Smooth muscle cell (in vitro differentiated cells): ENCODE results near the gene HDAC9. TPM values are rescaled to one million over a fixed set of nuclear protein-coding genes. Genes with fewer than 3 reads are reported as not detected.

Experiments used
- DNase-seq: peaks from one replicate; lab custom pipeline; 2025; ENCODE audit not compliant: unreplicated experiment; lab: John Stamatoyannopoulos, UW
- H2AFZ ChIP-seq: fragments of 200-600 bp; sonication (generic); 2 replicates; pipeline ENCODE4 v1.6.0; 2016; ENCODE audit warnings: antibody characterized with exemption, low read depth, mild to moderate bottlenecking
- H3F3A ChIP-seq: fragments of 200-600 bp; sonication (generic); 2 replicates; pipeline ENCODE4 v1.6.0; 2017; ENCODE audit warnings: antibody characterized with exemption, low read depth
- H3K27ac ChIP-seq: fragments of 200-600 bp; sonication (generic); 2 replicates; pipeline ENCODE4 v1.5.1; 2016; ENCODE audit warnings: low read depth, mild to moderate bottlenecking
- H3K27me3 ChIP-seq: fragments of 200-600 bp; sonication (generic); 2 replicates; pipeline ENCODE4 v1.6.1; 2016; ENCODE audit warnings: low read depth, mild to moderate bottlenecking
- H3K36me3 ChIP-seq: fragments of 200-600 bp; sonication (generic); 2 replicates; pipeline ENCODE4 v1.5.1; 2016; ENCODE audit warnings: low read depth
- H3K4me1 ChIP-seq: fragments of 200-600 bp; sonication (generic); 2 replicates; pipeline ENCODE4 v1.5.1; 2016; ENCODE audit warnings: low read depth
- H3K4me2 ChIP-seq: fragments of 200-600 bp; sonication (generic); 2 replicates; pipeline ENCODE4 v1.6.0; 2016; ENCODE audit warnings: mild to moderate bottlenecking
- H3K4me3 ChIP-seq: fragments of 200-600 bp; sonication (generic); 2 replicates; pipeline ENCODE4 v1.5.1; 2016; ENCODE audit warnings: mild to moderate bottlenecking
- H3K79me2 ChIP-seq: fragments of 200-600 bp; sonication (generic); 2 replicates; pipeline ENCODE4 v1.6.0; 2016; ENCODE audit warnings: low read depth, mild to moderate bottlenecking
- H3K9ac ChIP-seq: fragments of 200-600 bp; sonication (generic); 2 replicates; pipeline ENCODE4 v1.6.0; 2016; ENCODE audit warnings: low read depth
- H3K9me3 ChIP-seq: fragments of 200-600 bp; sonication (generic); replicated peaks from 2 replicates; pipeline ENCODE4 v1.5.1; 2016; ENCODE audit warnings: low read depth
- H4K20me1 ChIP-seq: fragments of 200-600 bp; sonication (generic); 2 replicates; pipeline ENCODE4 v1.6.0; 2016; ENCODE audit warnings: low read depth
- WGBS: methylation state at CpG from one replicate; pipeline ENCODE4 v1.1.7; 2016; ENCODE audit warnings: low lambda C conversion rate; 5-methylcytosine and 5-hydroxymethylcytosine counted together
- polyA plus RNA-seq: library from polyadenylated mRNA; unstranded; fragments of >200 nt; fragmentation: Nextera tagmentation; extraction: Ambion mirVana; gene quantifications from 2 replicates; pipeline ENCODE4 v1.2.1, GENCODE V29; 2016
- total RNA-seq: library from RNA; depleted of rRNA; stranded (reverse); fragments of >200 nt; gene quantifications from 2 replicates; pipeline ENCODE4 v1.2.3, GENCODE V29; 2014
- TF ChIP-seq, protein P1 (sequence below): fragments of 200-600 bp; sonication (generic); IDR thresholded peaks from 2 replicates; pipeline ENCODE4 v1.5.1; 2017; ENCODE audit warnings: borderline replicate concordance, mild to moderate bottlenecking, antibody characterized with exemption; ENCODE audit not compliant: insufficient read depth, poor library complexity, severe bottlenecking

Gene HDAC9
- total and polyA plus RNA-seq, 2 experiments from 2014 or later, result 2.2 to 7.1 TPM

DNA sequence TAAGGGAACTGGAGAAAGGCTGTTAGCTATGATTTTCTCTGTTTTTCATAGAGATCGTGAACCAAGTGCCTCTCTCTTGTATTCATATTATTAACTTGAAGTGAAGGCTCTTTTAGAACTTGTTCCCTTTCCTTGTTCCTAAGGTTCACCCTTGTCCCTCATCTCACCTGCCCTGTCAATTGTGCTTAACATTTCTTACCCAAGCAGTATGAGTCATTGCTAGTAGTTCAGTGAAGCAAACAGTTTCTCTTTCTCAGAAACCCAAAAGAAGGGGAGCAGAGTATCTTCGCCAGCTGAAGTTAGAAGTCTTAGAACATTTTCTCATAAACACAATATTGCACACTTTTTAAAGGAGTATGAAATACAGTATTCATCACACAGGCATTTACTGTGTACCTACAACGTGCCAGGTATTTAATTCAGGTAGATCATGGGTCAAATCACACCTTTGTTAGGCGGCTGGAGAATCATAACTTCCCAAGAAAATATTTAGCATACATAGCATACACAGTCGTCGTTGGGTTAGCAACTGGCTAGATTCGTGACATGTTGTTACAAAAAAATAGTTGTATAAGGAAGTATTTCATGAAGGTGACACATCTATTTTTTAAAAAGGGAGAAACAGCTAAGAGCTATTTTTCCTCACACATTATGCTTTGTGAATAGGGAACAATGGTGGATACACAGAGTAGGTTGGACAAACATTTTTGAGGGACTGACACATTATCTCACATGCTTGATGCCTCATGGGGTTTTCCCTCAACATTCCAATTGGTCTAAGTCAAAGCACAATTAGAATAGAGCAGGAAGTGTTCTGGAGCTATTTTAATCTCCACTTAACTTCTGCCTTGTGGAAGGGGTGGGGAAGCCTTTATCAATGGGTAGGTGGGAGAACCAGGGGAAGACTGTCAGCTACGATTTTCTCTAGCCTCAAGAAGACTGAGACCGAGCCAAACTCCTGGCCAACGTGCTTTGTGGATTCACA is 13.2 kb downstream of the HDAC9 start:
- no peak for DNase-seq
- H3K79me2 ChIP-seq, result no peaks in the 10 kb centered on the region
- peak overlapping the region; percentile 8 for H3K4me3 ChIP-seq
- TF ChIP-seq, protein P1, sequence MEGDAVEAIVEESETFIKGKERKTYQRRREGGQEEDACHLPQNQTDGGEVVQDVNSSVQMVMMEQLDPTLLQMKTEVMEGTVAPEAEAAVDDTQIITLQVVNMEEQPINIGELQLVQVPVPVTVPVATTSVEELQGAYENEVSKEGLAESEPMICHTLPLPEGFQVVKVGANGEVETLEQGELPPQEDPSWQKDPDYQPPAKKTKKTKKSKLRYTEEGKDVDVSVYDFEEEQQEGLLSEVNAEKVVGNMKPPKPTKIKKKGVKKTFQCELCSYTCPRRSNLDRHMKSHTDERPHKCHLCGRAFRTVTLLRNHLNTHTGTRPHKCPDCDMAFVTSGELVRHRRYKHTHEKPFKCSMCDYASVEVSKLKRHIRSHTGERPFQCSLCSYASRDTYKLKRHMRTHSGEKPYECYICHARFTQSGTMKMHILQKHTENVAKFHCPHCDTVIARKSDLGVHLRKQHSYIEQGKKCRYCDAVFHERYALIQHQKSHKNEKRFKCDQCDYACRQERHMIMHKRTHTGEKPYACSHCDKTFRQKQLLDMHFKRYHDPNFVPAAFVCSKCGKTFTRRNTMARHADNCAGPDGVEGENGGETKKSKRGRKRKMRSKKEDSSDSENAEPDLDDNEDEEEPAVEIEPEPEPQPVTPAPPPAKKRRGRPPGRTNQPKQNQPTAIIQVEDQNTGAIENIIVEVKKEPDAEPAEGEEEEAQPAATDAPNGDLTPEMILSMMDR, result no peak
- H3K4me2 ChIP-seq, result peak overlapping the region; percentile 70
- H3K9me3 ChIP-seq, result no peaks in the 10 kb centered on the region
- H2AFZ ChIP-seq, result peak overlapping the region; percentile 6
- H3K36me3 ChIP-seq, result no peaks in the 10 kb centered on the region
- peaks cover 16% of the 10 kb centered on the region for H3K4me1 ChIP-seq
- peak overlapping the region; percentile 95 for H3K9ac ChIP-seq
- H4K20me1 ChIP-seq, result no peaks in the 10 kb centered on the region
- H3F3A ChIP-seq, result no peaks in the 10 kb centered on the region
- WGBS, result 59% methylated on average over 10 of the region's 10 CpGs
- H3K27ac ChIP-seq, result peak overlapping the region; percentile 98
- no peaks in the 10 kb centered on the region for H3K27me3 ChIP-seq

DNA sequence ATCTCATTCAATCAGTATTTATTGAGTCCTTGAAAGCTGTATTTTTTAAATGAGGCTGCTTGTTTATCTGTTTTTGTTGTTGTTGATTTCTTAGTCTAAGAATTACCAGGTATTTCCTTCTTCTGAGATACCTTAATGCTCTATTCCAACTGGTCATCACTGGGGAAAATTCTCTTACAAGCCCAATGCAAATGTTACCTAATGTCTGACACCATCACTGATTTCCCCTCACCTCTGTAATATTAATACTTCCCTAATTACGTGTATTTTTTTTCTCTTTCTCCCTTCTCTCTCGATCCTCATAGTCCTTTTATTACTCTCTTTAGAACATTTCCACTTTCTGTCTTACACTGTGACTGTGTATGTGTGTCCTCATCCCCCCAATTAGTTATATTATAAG is 13.9 kb downstream of the HDAC9 start:
- Histone ChIP-seq H3K27me3 (no peaks in the 10 kb centered on the region), H3K9ac (peak overlapping the region; percentile 95), H3K4me2 (peak overlapping the region; percentile 66), H2AFZ (peak overlapping the region; percentile 6), H3F3A (no peaks in the 10 kb centered on the region), H3K27ac (peak overlapping the region; percentile 98), H3K36me3 (no peaks in the 10 kb centered on the region), H3K79me2 (no peaks in the 10 kb centered on the region), H3K4me1 (peaks cover 16% of the 10 kb centered on the region), H4K20me1 (no peaks in the 10 kb centered on the region), H3K4me3 (peak overlapping the region; percentile 8), H3K9me3 (no peaks in the 10 kb centered on the region)
- no peak for DNase-seq
- WGBS, result 73% methylated on average over 2 of the region's 2 CpGs
- TF ChIP-seq, protein P1, result no peak

DNA sequence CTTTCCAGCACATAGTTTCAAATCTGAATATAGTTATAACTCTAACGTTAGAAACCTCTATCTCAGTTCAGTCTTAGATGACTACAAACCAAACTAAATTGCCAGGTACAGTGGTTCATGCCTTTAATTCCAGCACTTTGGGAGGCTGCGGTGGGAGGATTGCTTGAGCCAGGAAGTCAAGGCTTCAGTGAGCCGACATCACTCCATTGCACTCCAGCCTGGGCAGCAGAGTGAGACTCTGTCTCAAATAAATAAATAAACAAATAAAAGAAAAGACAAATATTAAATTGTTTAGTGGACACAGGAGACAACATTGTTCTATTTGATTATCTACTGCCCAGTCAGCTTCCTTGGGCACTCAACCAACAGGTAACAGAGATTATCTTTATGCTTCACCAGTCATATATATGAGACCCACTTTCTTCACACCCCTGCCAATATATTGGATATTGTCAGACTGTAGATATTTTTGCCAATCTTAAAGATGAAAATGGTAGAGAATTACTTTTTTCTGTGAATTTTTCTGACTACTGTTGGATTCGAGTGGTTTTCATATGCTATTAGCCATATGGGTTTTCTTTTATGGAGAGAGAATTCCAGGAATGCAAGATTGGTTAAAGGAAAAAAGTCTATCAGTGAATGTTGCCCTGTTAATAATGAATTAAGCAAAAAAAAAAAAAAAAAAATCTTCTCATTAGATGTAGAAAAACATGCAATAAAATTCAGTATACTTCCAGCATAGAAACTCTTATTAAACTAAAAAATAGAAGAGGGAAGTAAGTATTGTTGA is 16.0 kb downstream of the HDAC9 start:
- Histone ChIP-seq H3F3A (no peaks in the 10 kb centered on the region), H3K9ac (no peak overlapping the region), H3K4me2 (no peak overlapping the region), H4K20me1 (no peaks in the 10 kb centered on the region), H3K4me1 (peaks cover 13% of the 10 kb centered on the region), H2AFZ (no peak overlapping the region), H3K27me3 (no peaks in the 10 kb centered on the region), H3K36me3 (no peaks in the 10 kb centered on the region), H3K4me3 (no peak overlapping the region), H3K9me3 (no peaks in the 10 kb centered on the region), H3K79me2 (no peaks in the 10 kb centered on the region), H3K27ac (no peak overlapping the region)
- TF ChIP-seq, protein P1, result no peak
- WGBS, result 78% methylated on average over 4 of the region's 4 CpGs
- DNase-seq, result no peak
